Mucosa of stomach (tissue), 1 donor: Measurements from ENCODE around the gene MRTFB.

Experiments
- H3K27me3 ChIP-seq: one replicate; pipeline ENCODE4 v1.7.0; 2013; ENCODE audit warnings: mild to moderate bottlenecking, low read length; ENCODE audit not compliant: control insufficient read depth, insufficient read depth
- H3K36me3 ChIP-seq: one replicate; pipeline ENCODE4 v1.7.0; 2013; ENCODE audit warnings: low read length; ENCODE audit not compliant: control insufficient read depth, insufficient read depth
- H3K4me1 ChIP-seq: one replicate; pipeline ENCODE4 v1.7.0; 2013; ENCODE audit warnings: mild to moderate bottlenecking, low read length; ENCODE audit not compliant: control insufficient read depth, insufficient read depth
- H3K4me3 ChIP-seq: one replicate; pipeline ENCODE4 v1.7.0; 2013; ENCODE audit warnings: low read length
- H3K9ac ChIP-seq: one replicate; pipeline ENCODE4 v1.7.0; 2013; ENCODE audit warnings: mild to moderate bottlenecking, low read length, moderate library complexity
- H3K9me3 ChIP-seq: one replicate; pipeline ENCODE4 v1.7.0; 2013; ENCODE audit warnings: mild to moderate bottlenecking, low read length, moderate library complexity; ENCODE audit not compliant: control insufficient read depth
- donor health status: Pancreatic carcinoma.

Gene MRTFB

GRCh38 chr16:14239791-14240190 lies 168.7 kb downstream of the MRTFB start:
- Histone ChIP-seq H3K36me3 (peaks cover 5% of the 10 kb centered on the region), H3K27me3 (no peaks in the 10 kb centered on the region), H3K9ac (no peak overlapping the region), H3K4me1 (no peaks in the 10 kb centered on the region), H3K9me3 (no peaks in the 10 kb centered on the region), H3K4me3 (no peak overlapping the region)

DNA sequence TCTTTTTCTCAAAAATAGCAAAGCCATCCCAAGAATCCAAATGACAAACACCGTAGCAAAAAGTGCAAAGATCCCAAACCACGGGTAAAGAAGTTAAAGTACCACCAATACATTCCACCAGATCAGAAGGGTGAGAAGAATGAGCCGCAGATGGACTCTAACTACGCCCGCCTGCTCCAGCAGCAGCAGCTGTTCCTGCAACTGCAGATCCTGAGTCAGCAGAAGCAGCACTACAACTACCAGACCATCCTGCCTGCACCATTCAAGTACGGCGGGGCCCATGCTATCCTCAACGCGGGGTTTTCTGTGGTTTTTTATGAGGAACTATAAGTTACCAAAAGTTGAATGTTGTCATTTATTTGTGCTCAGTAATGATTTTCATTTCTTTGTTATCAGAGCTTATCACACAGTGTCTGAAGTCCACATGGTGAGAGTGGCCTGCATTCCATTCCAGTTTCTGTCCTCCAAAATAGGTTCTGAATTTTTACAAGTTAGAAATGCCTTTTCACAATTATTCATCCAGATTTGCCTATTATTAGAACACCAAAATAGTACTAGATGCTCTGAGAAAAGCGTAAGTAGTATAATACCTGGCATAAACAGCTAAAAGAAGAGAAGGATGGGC lies 169.2 kb downstream of the MRTFB start:
- Histone ChIP-seq H3K4me1 (no peaks in the 10 kb centered on the region), H3K9me3 (no peaks in the 10 kb centered on the region), H3K27me3 (no peaks in the 10 kb centered on the region), H3K9ac (no peak overlapping the region), H3K4me3 (no peak overlapping the region), H3K36me3 (peaks cover 3% of the 10 kb centered on the region)

GRCh38 chr16:14240964-14241363 lies 169.8 kb downstream of the MRTFB start:
- no peaks in the 10 kb centered on the region for H3K27me3 ChIP-seq
- no peaks in the 10 kb centered on the region for H3K4me1 ChIP-seq
- no peak overlapping the region for H3K4me3 ChIP-seq
- no peaks in the 10 kb centered on the region for H3K36me3 ChIP-seq
- no peak overlapping the region for H3K9ac ChIP-seq
- H3K9me3 ChIP-seq: no peaks in the 10 kb centered on the region

DNA sequence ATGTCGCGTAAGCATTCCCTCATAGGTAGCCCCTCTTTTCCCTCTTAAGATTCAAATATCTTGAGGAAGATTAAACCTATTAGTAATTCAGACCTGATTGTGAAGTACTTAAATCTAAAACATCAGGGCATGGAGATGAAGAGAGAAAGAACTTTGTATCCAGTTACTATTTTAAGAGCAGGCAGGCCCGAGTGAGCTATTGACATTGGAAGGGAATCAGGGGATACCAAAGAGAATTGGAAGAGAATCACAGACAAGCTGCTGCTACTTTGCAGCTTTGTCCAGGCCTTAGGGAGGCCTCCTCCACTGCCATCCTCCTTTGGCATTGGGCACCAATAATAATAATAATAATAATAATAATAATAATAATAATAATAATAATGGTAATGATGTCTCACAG lies 170.5 kb downstream of the MRTFB start:
- no peaks in the 10 kb centered on the region for H3K36me3 ChIP-seq
- no peaks in the 10 kb centered on the region for H3K9me3 ChIP-seq
- no peak overlapping the region for H3K9ac ChIP-seq
- H3K27me3 ChIP-seq: no peaks in the 10 kb centered on the region
- H3K4me3 ChIP-seq: no peak overlapping the region
- H3K4me1 ChIP-seq: no peaks in the 10 kb centered on the region

DNA sequence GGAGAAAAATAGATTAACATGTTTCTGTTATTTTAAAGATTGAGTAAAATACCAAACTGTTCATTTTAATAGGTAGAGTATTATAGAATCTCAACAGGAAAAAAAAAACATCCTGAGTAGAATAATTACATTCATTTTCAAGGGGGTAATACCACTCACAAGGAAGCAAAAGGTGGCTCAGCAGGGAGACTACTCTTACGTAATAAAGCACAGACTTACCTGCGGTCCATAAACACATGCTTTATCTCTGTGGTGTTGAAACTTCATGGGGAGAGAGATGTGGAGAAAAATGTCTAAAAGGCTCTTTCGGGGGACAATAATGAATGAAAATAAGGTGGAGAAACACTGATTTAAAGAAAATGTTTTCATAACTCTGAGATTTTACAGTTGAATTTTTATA lies 171.7 kb downstream of the MRTFB start:
- Histone ChIP-seq H3K36me3 (peaks cover 5% of the 10 kb centered on the region), H3K27me3 (no peaks in the 10 kb centered on the region), H3K4me1 (no peaks in the 10 kb centered on the region), H3K9ac (no peak overlapping the region), H3K4me3 (no peak overlapping the region), H3K9me3 (no peaks in the 10 kb centered on the region)

- Histone ChIP-seq H3K9me3 (no peaks in the 10 kb centered on the region), H3K9ac (no peak overlapping the region), H3K36me3 (peaks cover 9% of the 10 kb centered on the region), H3K4me1 (no peaks in the 10 kb centered on the region), H3K4me3 (no peak overlapping the region), H3K27me3 (no peaks in the 10 kb centered on the region)
Measured at GRCh38 chr16:14244196-14245010, 173.3 kb downstream of the MRTFB start.

GRCh38 chr16:14248791-14249190 lies 177.7 kb downstream of the MRTFB start:
- Histone ChIP-seq H3K4me1 (no peaks in the 10 kb centered on the region), H3K4me3 (no peak overlapping the region), H3K9me3 (no peaks in the 10 kb centered on the region), H3K36me3 (peaks cover 14% of the 10 kb centered on the region), H3K9ac (no peak overlapping the region), H3K27me3 (no peaks in the 10 kb centered on the region)

DNA sequence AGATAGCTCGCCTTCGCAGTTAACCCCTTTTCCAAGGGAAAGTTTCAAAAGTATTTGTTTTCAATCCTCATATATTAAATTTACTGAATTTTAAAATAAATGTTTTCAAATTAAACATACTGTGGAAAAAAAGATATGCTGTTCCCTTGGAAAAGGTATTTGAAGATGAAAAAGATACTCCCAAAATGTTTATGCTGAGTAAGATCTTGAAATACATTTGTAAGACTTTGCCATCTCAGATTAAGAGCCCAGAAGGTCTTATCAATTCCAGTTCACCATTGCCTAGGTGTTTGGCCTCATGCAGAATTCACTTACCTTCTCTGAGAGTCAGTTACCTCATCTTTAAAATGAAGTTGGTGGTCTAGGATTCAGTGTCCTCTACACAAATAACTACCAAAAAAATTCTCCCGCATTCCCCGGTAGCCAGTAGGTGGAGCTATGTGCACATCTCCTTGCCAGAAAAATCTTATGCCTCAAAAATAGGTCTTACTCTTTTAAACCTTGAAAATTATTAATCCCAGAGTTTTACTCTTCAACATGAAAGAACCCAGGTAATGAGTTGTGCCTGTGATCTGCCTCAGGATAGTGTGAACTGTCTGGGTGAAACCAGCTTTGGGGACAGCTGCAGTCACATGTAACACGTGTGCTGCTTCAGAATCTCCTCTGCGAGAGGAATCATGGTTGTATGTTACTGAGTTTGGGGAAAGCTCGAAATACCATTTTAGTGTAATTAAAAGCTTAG lies 178.3 kb downstream of the MRTFB start:
- H3K4me1 ChIP-seq: no peaks in the 10 kb centered on the region
- H3K4me3 ChIP-seq: no peak overlapping the region
- peaks cover 14% of the 10 kb centered on the region for H3K36me3 ChIP-seq
- H3K27me3 ChIP-seq: no peaks in the 10 kb centered on the region
- H3K9me3 ChIP-seq: no peaks in the 10 kb centered on the region
- no peak overlapping the region for H3K9ac ChIP-seq

DNA sequence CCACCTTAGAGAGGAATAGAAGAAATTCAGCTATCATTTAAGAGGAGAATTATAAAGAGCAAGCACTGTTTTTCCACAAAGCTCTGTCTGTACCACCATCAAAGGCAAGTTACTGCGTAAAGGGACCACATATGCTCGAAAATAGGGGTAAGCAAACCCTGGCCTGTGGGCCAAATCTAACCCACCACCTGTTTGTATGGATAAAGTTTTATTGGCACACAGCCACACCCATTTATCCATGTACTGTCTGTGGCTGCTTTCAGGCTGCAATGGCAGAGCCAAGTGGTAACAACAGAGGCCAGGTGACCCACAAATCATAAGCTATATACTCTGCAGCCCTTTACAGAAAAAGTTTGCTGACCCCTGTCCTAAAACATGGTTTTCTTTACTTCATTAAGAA lies 180.3 kb downstream of the MRTFB start:
- H3K36me3 ChIP-seq: peaks cover 14% of the 10 kb centered on the region
- H3K9ac ChIP-seq: no peak overlapping the region
- no peak overlapping the region for H3K4me3 ChIP-seq
- H3K27me3 ChIP-seq: no peaks in the 10 kb centered on the region
- no peaks in the 10 kb centered on the region for H3K9me3 ChIP-seq
- H3K4me1 ChIP-seq: no peaks in the 10 kb centered on the region

DNA sequence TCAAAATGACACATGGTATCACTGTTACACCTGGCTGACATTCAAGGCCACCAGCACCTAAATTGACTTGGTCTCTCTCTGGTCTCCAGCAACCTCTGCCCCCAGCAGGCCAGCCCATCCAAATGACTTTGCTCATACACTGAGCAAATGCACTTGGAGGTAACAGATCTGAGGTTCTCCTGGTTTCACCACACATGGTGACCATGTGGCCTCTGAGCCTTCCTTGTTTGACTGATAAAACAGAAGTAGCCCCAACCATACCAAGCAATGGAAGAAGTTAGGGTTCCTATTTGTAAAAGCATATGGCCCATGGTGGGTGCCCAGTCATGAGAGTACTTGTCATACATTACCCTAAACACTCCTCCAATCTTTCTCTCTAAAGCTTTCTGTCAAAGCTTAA lies 181.7 kb downstream of the MRTFB start:
- H3K36me3 ChIP-seq: peaks cover 9% of the 10 kb centered on the region

GRCh38 chr16:14263011-14263410 lies 191.9 kb downstream of the MRTFB start:
- Histone ChIP-seq H3K9ac (no peak overlapping the region), H3K36me3 (no peaks in the 10 kb centered on the region), H3K27me3 (no peaks in the 10 kb centered on the region)

More for the DNA sequence above, 181.7 kb downstream of the MRTFB start:
- Histone ChIP-seq H3K9me3 (no peaks in the 10 kb centered on the region), H3K4me1 (no peaks in the 10 kb centered on the region), H3K9ac (no peak overlapping the region), H3K27me3 (no peaks in the 10 kb centered on the region), H3K4me3 (no peak overlapping the region)

DNA sequence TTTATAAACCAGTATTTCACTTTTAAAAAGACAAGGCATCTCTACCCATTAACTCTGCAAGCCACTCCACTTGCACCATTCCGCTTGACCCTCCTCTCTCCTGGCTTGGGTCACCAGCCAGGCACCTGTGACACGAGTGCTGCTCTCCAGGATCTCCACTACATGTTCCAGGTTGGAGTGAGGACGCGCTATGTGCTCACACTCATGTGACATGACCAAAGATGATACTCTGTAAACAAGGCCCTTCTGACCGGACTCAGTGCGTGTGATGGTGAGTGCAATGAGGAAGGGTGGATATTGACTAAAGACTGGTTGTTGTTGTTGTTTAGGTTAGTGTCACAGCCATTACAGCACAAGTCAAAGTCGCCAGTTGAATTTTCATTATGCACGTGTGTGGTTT lies 192.7 kb downstream of the MRTFB start:
- no peak overlapping the region for H3K9ac ChIP-seq
- no peaks in the 10 kb centered on the region for H3K4me1 ChIP-seq
- no peaks in the 10 kb centered on the region for H3K9me3 ChIP-seq
- H3K36me3 ChIP-seq: no peaks in the 10 kb centered on the region
- H3K4me3 ChIP-seq: no peak overlapping the region
- no peaks in the 10 kb centered on the region for H3K27me3 ChIP-seq

More at GRCh38 chr16:14263011-14263410, 191.9 kb downstream of the MRTFB start:
- Histone ChIP-seq H3K4me3 (no peak overlapping the region), H3K4me1 (no peaks in the 10 kb centered on the region), H3K9me3 (no peaks in the 10 kb centered on the region)
